HG02938 (cell line): ENCODE results near the gene POTEH.
"Not testable (repeated sequence)": the region's sequence is repeated elsewhere in the genome, so short reads cannot be mapped to it uniquely, and the experiment has no call there.

Experiments
- ATAC-seq: cut with Tn5 transposase; IDR thresholded peaks from one replicate; pipeline ENCODE4 v1.9.1; 2021; ENCODE audit warnings: mild to moderate bottlenecking, moderate library complexity; ENCODE audit not compliant: unreplicated experiment

POTEH gene

DNA sequence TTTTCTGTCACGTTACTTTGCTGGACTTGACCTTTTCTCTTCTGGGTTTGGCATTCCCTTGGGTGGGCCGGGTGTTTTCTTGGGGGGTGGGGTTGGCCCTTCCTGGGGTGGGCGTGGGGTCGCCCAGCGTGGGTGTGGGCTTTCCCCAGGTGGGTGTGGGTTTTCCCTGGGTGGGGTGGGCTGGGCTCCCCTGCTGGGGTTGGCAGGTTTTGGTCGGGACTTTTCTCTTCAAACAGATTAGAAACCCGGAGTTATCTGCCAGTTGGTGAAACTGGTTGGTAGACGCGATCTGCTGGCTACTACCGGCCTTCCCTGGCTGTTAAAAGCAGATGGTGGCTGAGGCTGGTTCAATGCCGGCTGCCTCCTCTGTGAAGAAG, at the start of gene POTEH:
Gene POTEH, plus strand, starts transcription at position 278 of the 377 bp plus-strand sequence. Its CDS starts 52 bp downstream, at position 330.
- not testable (repeated sequence) for ATAC-seq

GRCh38 chr22:15642288-15642861, 47.5 kb upstream of the POTEH start:
- not testable (repeated sequence) for ATAC-seq

- ATAC-seq, result not testable (repeated sequence)
Measured at GRCh38 chr22:15651954-15652353, 37.9 kb upstream of the POTEH start.

GRCh38 chr22:15652738-15653137, 37.1 kb upstream of the POTEH start:
- not testable (repeated sequence) for ATAC-seq

DNA sequence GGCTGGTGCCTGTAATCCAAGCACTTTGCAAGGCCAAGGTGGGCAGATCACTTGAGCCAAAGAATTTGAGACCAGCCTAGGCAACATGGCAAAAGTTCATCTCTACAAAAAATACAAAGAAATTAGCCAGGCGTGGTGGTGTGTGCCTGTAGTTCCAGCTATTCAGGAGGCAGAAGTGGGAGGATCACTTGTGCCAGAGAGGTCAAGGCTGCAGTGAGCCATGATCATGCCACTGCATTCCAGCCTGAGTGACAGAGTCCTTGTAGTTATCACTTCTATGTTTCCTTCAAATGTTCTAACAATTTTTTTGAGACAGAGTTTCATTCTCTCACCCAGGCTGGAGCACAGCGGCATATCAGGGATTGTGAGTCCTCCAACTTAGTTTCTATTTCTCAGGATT, 36.6 kb upstream of the POTEH start:
- ATAC-seq, result not testable (repeated sequence)

GRCh38 chr22:15661102-15661501, 28.7 kb upstream of the POTEH start:
- not testable (repeated sequence) for ATAC-seq

GRCh38 chr22:15664682-15665081, 25.1 kb upstream of the POTEH start:
- ATAC-seq, result not testable (repeated sequence)

DNA sequence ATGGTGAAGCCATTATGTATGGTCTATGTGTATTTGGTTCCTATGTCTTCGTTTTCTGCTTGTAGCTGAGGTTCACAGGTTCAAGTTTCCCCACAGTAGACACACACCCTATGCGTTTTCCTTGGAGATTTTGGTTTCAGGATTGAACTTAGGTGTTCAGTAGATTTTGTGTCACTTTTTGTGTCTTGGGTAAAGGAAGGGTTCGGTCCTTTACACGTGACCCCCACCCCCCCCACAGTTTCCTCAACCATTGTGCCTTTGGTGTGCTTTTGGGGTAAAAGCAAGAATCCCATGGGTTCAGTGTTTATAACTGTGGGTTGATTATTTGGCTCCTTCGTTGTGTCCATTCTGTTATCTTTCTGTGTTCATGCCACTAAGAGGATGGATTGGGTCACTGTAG, 24.3 kb upstream of the POTEH start:
- not testable (repeated sequence) for ATAC-seq

- not testable (repeated sequence) for ATAC-seq
Measured at GRCh38 chr22:15669430-15669829, 20.4 kb upstream of the POTEH start.

DNA sequence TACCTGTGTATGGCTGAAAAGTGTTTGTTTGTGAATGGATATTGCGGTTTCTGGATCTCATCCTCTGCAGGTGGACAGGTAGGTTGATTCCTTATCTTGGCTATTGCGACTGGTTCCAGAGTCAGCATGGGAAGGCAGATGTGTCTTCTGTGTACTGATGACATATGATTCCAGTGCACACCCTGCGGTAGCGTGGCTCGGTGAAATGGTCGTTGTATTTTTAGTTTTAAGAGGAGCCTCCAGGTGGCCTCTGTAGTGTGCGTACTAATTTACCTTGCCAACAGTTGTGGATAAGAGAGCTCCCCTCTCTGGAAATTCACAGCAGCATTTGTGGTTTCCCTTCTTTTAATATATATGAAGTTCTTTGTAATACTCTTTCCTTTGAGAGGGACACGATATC, 10.1 kb upstream of the POTEH start:
- not testable (repeated sequence) for ATAC-seq

- not testable (repeated sequence) for ATAC-seq
Measured at GRCh38 chr22:15684115-15684514, 5.7 kb upstream of the POTEH start.

DNA sequence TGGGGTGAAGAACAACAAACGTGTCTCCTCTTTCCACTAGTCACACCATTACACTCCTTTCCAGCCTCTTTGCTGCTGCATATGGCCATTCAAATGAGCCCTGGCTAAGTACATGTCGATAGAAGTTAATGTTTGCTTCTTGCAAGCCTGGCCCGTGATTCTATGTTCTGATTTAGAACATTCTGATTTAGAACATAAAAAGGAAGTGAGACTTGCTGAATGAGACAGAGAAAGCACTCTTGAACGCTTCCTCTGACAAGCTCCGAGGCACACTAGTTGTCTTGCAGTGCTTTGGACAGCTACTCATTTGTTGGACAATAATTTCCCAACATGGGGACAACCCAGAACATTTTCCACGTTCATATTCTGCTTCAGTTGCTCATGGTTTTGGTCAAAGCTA, 5.1 kb upstream of the POTEH start:
- not testable (repeated sequence) for ATAC-seq

GRCh38 chr22:15685641-15686040, 4.2 kb upstream of the POTEH start:
- not testable (repeated sequence) for ATAC-seq

DNA sequence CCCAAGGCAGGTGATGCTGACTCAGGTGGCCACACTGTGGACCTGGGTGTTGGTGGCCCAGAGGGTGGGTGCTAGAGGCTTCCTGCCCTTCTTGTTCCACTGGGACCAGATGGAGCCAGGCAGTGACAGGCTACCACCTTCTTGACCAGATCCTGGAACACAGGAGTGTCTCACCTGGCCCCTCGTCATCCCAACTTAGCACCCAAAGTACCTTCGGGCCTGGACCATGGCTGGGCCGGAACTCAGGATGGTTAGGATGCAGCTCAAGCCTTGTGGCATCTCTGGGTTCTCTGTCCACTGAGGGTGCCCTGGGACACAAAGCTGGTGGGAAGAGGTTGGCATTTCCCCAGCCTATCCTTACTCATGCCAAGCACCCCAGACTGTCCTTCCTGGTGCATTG, 2.7 kb upstream of the POTEH start:
- ATAC-seq, result not testable (repeated sequence)

DNA sequence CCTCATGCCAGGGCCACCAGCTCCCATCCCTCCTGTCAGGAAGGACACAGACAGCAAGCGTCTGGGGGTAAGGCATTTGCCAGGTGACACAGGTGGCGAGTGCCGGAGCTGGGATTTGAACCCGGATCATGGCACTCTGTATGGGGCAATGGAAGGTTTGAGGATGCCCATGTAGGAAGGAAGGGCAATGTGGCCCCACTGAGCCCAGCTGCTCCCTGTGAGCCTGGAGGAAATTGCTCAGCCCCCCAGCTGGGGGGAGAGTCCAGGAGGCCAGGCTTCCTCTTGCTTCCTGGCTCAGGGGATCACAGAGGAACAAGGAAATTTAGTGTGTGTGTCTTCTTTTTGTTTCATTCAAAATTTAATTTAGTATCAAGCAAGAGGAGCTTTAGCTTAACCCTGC, 2.1 kb upstream of the POTEH start:
- not testable (repeated sequence) for ATAC-seq

DNA sequence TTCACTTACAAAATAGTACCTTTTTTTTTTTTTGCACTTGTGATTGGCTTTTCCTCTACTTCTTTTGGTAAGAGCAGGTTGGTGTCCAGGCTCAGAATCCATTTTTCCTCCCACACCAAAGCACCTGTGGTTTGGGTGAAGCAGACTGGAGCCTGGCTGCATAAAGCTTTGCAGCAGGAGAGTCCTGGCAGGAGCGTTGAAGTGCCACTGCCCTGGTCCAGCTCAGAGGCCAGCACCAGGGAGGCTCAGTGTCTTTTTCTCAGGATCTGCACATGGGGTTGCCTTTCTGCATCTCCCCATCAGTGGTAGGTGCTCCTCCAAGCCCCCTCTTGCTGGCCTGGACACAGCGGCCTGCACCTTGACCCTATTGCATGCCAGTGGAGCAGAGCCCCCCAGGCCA, 1.7 kb upstream of the POTEH start:
- not testable (repeated sequence) for ATAC-seq

DNA sequence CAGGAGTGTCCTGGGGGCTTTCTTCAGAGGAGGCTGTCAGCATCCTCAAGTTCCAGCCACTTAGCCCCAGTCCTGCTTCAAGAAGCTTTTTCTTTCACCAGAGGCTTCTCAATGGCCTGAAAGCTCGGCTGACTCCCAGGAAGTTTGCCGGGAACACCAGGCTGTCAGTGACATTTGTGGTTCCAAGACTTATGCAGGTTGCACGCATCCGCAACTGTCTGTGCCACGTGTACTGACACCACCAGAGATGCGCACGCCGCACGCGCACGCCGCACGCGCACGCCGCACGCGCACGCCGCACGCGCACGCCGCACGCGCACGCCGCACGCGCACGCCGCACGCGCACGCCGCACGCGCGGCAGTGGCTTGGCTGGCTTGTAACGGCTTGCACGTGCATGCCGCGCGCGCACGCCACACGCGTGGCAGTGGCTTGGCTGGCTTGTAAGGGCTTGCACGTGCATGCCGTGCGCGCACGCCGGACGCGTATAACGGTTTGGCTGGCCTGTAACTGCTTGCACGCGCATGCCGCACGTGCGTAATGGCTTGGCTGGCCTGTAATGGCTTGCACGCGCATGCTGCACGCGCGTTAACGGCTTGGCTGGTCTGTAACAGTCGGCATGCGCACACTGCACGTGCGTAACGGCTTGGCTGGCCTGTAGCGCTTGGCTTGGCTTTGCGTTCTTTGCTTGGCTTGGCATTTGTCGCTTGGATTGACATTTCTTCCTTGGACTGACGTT, 646 bp upstream of the POTEH start:
- not testable (repeated sequence) for ATAC-seq

GRCh38 chr22:15713600-15713999, 23.8 kb downstream of the POTEH start:
- ATAC-seq, result not testable (repeated sequence)

- ATAC-seq, result not testable (repeated sequence)
Measured at GRCh38 chr22:15714125-15714524, 24.3 kb downstream of the POTEH start.

DNA sequence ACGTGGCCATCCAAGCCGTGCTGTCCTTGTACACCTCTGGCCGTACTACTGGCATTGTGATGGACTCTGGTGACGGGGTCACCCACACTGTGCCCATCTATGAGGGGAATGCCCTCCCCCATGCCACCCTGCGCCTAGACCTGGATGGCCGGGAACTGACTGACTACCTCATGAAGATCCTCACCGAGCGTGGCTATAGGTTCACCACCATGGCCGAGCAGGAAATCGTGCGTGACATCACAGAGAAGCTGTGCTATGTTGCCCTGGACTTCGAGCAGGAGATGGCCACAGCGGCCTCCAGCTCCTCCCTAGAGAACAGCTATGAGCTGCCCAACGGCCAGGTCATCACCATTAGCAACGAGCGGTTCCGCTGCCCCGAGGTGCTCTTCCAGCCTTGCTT, 32.1 kb downstream of the POTEH start:
- ATAC-seq, result not testable (repeated sequence)

DNA sequence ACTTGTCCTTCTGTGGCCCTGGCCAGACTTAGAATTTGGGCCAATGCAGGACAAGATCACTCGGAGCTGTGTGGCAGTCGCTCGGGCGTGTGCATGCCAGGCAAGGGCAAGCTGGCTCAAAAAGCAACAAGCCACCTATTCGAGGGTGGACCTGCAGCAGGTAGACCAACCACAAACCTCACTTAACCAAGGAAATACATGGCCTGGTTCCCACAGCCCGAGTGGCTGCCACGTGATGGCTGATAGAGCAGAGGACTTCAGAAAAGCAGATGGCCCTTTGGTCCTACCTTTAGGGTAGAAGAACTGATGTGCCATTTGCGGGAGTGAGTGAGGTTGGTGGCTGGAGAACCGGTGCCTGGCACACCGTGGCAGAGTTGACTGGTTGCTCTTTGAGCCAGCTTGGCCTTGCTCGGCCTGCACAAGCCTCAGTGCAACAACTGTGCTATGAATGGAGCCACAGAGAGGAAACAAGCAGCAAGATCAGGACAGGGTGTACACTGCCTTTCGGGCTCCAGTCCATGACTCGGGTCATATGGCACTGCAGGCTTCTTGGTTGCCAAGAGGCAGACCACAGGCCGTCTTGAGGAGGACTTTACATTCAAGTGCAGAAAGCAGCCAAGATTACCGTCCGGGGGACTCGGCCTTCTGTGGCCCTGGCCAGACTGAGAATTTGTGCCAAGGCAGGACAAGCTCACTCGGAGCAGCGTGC, 39.5 kb downstream of the POTEH start:
- not testable (repeated sequence) for ATAC-seq

- not testable (repeated sequence) for ATAC-seq
Measured at GRCh38 chr22:15731023-15731422, 41.2 kb downstream of the POTEH start.
